Breast epithelium (tissue), 3 donors: Measurements from ENCODE around the gene NKAP.

ENCODE experiments used
- CTCF ChIP-seq, 3 donors: fragments of 450-650 bp; IDR thresholded peaks; one replicate each; pipeline ENCODE4 v1.5.1; 2016 to 2017; ENCODE audit warnings: antibody characterized with exemption in 3 of 3, mild to moderate bottlenecking in 3 of 3, moderate library complexity in 3 of 3
- POLR2A ChIP-seq: fragments of 450-650 bp; IDR thresholded peaks from one replicate; pipeline ENCODE4 v1.6.1; 2016; ENCODE audit warnings: antibody characterized with exemption, mild to moderate bottlenecking, moderate library complexity
- POLR2AphosphoS5 ChIP-seq, 3 donors: sonication (generic); formaldehyde crosslinking; IDR thresholded peaks; one replicate each; pipeline ENCODE4 v1.6.1; 2017; ENCODE audit warnings: antibody characterized with exemption in 3 of 3

DNA sequence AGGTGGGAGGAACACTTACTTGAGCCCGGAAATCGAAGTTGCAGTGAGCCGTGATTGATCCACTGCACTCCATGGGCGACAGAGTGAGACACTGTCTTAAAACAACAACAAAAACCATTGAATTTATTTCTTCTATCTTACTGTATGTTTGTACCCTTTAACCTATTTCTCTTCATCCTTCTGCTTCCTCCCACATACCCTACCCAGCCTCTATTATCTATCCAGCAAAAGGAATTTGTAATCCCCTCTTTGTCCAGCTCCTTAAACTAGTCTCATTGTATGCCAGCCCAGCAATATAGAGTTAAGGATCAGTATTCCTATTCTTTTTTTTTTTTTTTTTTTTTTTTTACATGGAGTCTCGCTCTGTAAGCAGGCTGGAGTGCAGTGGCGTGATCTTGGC, 1.9 kb upstream of the NKAP start:
- no peak for TF ChIP-seq CTCF (IDR thresholded peaks at IDR 0.05)
- no peak for TF ChIP-seq POLR2A
- no peak for TF ChIP-seq POLR2AphosphoS5 (IDR thresholded peaks at IDR 0.05)
